Stimulated activated CD8-positive, alpha-beta memory T cell treated with anti-CD3 and anti-CD28 coated beads, Interleukin-12 subunit alpha, Interleukin-12 subunit beta, amount 100 ng/mL, for 24 hours (primary cell): ENCODE measurements around the gene CARD19.
A peak's percentile ranks its signal among the peaks of the same experiment; 100 is the strongest.
"Not testable (repeated sequence)": the region's sequence is repeated elsewhere in the genome, so short reads cannot be mapped to it uniquely, and the experiment has no call there.

Experiments
- DNase-seq: peaks from one replicate; pipeline ENCODE4 v3.0.0-alpha.2; 2020; ENCODE audit errors: extremely low read depth

Gene CARD19

DNA sequence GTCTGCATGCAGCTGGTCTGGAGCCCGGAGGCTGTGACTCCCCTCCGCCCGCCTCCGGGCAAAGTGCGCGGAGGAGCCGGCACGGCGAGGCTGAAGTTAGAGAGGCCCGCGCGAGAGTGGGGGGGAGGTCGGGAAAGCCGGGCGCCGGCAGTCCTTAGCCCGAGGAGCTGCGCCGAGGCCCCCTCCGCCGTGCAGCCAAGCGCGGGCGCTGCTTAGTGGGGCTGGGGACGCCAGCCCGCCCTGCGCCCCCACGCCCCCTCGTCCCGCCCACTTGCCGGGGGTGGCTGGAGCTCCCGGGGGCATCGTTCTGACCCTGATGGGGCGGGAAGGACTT is 37.6 kb downstream of the CARD19 start:
- DNase-seq: no peak

DNA sequence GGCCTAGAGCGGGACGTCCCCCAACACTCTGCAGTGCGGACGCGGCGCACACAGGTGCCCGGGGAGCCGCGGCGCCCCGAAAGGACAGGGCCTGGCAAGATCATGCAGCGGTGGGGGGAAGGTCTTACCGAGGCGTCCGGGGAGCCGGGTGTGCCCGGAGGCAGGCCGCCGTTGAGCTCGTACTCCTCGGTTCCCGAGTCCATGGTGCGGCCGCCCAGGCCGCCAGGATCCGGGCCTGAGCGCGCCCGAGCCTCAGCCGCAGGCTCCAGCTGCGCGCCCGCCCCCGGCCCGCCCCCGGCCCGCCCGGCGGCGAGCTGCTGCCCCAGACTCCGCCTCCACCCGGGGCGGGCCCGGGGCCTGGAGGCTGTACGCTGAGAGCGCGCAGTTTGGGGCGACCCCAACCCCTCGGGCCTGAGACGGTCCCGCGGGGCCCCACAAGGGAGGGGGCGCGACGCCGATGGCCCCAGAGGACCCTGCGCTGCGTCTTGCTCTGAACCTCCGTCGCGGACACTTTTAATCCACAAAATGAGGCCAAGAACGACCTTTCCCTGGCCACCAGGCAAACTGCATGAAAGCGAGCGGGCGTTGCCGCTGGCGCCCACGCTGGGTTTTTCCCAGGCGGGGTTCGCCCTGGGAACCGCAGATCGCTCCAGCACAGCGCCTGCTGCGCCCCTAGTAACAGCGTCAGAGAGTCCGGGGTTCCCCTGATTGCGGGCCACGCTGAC is 38.2 kb downstream of the CARD19 start, which contains the start of gene NINJ1:
Gene NINJ1, minus strand, starts transcription at position 237 of the 725 bp plus-strand sequence. Its CDS starts 34 bp downstream, at position 203.
- DNase-seq: peak; percentile 72

GRCh38 chr9:93134740-93135444 is 38.9 kb downstream of the CARD19 start:
- no peak for DNase-seq

- no peak for DNase-seq
Observed at GRCh38 chr9:93136011-93136440, 40.0 kb downstream of the CARD19 start.

DNA sequence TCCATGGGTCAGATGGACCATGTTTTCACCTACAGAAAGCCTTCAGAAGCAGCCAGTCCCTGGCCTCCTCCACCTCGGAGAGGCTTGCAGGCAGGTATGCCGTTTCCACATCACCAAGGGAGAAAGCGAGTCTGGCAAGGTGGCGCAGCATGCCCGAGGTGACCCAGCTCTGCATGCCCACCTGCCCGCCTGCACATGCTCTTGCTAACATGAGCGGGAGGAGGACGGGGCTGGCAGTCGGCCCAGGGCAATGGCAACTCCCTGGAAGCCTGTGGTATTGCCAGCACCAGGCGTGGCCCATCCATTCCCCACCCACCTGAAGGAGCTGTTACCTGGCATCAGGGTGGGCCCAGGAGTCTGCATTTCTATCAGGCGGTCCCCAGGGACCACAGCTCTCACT is 41.3 kb downstream of the CARD19 start:
- no peak for DNase-seq

GRCh38 chr9:93138171-93138764 is 42.3 kb downstream of the CARD19 start:
- no peak for DNase-seq

DNA sequence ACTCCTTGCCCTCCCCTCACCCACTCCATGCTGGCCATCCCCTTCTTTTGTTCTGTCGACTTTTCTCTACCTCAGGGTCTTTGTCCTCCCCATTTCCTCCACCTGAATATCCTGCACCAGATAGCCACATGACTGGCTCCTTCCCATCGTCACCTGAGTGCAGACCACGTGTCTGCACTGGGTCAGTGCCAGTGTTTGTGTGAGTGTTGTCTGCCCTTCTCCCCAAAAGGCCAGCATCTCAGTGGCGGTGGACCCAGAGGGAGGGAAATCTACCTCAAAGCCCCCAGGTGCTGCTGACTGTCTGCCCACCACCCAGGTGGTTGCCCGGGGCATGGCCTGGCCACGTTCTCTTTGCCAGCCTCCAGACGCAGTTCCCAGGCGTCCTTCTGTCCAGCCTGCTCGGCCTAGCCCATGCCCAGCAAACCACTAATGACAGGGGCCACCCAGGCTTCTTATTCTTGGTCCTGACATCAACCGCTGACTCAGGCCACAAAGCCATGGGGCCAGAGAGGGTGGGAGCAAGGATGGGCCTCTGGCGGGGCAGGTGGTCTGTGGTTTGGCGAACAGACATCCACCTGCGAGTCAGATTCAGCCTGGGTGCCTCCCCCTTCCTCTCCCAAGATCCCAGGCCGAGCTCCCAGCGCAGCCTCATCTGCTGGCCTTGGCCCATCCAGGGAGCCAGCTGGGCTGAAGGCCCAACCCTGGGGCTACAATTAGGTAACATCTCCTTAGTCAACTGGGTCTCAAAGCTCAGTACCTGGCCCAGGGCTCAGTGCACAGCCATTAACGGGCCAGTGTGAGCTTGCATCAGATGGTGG is 43.6 kb downstream of the CARD19 start:
- no peak for DNase-seq

GRCh38 chr9:93141771-93142483 is 45.9 kb downstream of the CARD19 start:
- DNase-seq: no peak

DNA sequence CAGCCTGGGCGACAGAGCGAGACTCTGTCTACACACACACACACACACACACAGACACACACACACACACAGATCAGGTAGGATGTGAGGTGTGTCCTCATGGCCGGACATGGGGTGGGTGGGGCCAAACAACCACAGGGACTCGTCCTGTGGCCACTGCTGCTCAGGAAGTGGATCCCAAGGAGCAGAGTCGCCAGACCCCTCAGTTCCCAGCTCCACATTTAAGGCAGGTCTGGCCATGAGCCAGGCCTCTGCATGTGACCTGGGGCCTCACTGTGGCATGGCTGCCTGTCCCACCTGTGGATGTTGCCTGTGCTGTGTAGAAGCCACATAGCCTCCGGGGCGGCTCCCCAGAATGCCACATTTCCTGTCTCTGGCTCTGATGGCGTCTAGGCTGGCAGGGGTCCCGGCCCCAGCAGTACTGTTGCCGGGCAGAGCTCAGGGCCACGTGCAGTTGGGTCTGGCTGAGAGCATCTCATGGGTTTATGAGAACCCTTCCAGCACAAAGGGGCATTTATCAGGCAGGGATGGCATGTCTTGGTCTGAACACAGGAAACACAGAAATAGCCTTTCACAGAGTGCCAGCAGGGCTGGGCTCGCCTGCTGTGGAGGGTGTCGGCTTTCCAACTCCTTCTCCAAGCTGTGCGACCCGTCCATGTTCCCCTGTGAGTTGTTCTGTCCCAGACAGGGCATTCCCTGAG is 48.0 kb downstream of the CARD19 start:
- DNase-seq: no peak

GRCh38 chr9:93146696-93147095 is 50.7 kb downstream of the CARD19 start:
- DNase-seq: not testable (repeated sequence)

DNA sequence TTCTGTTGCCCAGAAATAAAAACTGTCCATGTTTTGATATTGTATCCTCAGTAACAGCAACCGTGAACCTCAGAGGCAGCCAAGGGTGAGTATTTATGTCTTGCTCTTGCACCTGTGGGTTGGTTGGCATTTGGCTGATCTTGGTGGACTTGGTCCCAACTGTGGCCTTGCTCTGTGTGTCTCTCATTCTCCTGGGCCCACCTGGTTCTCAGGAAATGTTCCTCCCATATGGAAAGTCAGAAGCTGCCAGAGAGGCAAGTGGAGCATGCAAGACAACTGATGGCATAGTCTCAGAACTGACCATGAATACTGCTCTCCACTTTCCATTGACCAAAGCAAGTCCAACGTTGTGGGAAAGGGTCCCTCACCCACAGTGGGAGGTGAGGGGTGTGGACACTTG is 51.6 kb downstream of the CARD19 start:
- DNase-seq: no peak

DNA sequence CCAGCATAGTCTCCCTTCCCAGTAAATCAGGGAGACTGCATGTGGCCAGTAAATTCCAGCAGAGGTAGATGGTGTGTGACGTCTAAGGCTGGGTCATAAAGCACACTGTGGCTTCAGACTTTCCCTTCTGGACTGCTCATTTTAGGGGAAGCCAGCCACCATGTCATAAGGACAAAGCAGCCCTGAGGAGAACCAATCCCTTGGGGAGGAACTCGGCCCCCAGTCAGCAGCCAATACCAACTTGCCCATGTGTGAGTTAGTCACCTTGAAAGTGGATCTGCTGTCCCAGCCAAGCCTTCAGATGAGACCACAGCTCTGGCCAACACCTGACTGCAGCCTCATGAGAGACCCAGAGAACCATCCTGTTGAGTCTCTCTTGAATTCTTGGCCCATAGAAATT is 52.7 kb downstream of the CARD19 start:
- no peak for DNase-seq

DNA sequence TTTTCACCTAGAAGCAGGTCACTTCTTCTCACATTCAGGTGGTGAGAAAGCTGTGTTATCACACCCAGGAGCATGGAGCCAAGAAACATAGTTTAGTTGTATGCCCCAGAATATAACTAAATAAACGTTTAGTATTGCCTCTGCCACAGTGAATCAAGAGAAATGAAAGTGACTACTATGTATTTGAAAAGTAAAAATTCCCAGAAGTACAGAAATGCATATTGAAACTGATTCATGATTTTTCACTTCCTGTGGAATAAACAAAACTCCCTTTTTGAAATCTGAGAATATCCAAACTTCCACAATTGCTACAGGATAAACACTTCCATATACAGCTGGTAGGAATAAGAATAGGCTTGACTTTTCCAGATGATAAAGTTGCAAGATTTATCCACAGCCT is 53.3 kb downstream of the CARD19 start:
- no peak for DNase-seq

DNA sequence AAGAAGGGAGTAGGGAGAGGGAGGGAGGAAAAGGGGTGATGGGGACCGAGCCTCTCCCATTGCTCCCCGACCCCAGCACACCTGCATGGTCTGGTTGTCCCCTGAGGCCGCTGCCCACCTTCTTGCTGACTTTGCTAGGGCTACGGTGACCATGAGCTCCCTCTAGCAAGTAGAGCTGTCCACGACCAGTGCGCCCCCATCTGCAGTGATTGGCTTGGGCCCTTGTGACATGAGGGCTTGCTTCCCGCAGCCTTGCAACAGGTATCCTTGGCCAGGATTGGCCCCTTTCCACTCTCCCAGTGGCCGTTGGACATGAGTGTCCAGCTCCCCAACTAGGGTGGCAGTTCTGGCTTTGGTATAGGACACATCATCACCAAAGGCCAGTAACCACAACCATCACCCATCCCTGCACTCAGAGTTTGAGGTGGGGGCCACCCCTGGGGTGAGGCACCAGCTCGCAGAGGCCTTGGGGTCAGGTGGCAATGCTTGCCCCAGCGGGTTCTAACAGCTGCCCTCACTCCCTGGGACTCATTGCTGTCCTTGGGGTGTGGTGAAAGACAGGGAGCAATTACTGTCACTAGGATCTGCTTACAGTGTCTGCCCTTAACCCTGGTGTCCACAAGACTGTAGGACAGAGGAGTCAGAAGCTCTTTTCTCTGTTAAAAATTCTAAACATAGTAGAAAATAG is 55.2 kb downstream of the CARD19 start:
- DNase-seq: no peak

- no peak for DNase-seq
Observed at GRCh38 chr9:93154293-93154903, 58.4 kb downstream of the CARD19 start.

GRCh38 chr9:93155716-93156474 is 59.9 kb downstream of the CARD19 start:
- DNase-seq: no peak

- no peak for DNase-seq
Observed at GRCh38 chr9:93156475-93157008, 60.5 kb downstream of the CARD19 start.

- no peak for DNase-seq
Observed at GRCh38 chr9:93159601-93160471, 63.8 kb downstream of the CARD19 start.
